ENCODE measurements around the gene CACNA2D3.

CACNA2D3 gene

GRCh38 chr3:54356261-54357045 is 234.1 kb downstream of the CACNA2D3 start:
- TF ChIP-seq POLR2AphosphoS5 (IDR thresholded peaks at IDR 0.05; ENCODE audit: low read depth, low read length), result no peak
- TF ChIP-seq TAF1 (IDR thresholded peaks at IDR 0.05; ENCODE audit: borderline replicate concordance, insufficient read depth, low read length), result no peak
- TF ChIP-seq REST (IDR thresholded peaks at IDR 0.05; ENCODE audit: insufficient read depth in 1 of 2, low read depth in 2 of 2, low read length in 2 of 2), result no peak
- TF ChIP-seq SIN3A (IDR thresholded peaks at IDR 0.05; ENCODE audit: borderline replicate concordance, insufficient read depth, low read length), result no peak
- TF ChIP-seq FOXP2 (optimal IDR thresholded peaks at IDR 0.05; ENCODE audit: borderline replicate concordance, extremely low read depth, extremely low read length, insufficient read depth), result no peak

GRCh38 chr3:54357301-54357700 is 234.9 kb downstream of the CACNA2D3 start:
- no peak for TF ChIP-seq REST (IDR thresholded peaks at IDR 0.05; ENCODE audit: insufficient read depth in 1 of 2, low read depth in 2 of 2, low read length in 2 of 2)

GRCh38 chr3:54358316-54358715 is 236.0 kb downstream of the CACNA2D3 start:
- no peak for TF ChIP-seq TAF1 (IDR thresholded peaks at IDR 0.05; ENCODE audit: borderline replicate concordance, insufficient read depth, low read length)
- no peak for TF ChIP-seq SIN3A (IDR thresholded peaks at IDR 0.05; ENCODE audit: borderline replicate concordance, insufficient read depth, low read length)
- no peak for TF ChIP-seq POLR2AphosphoS5 (IDR thresholded peaks at IDR 0.05; ENCODE audit: low read depth, low read length)
- no peak for TF ChIP-seq REST (IDR thresholded peaks at IDR 0.05; ENCODE audit: insufficient read depth in 1 of 2, low read depth in 2 of 2, low read length in 2 of 2)
- no peak for TF ChIP-seq FOXP2 (optimal IDR thresholded peaks at IDR 0.05; ENCODE audit: borderline replicate concordance, extremely low read depth, extremely low read length, insufficient read depth)

- no peak for TF ChIP-seq FOXP2 (optimal IDR thresholded peaks at IDR 0.05; ENCODE audit: borderline replicate concordance, extremely low read depth, extremely low read length, insufficient read depth)
- TF ChIP-seq POLR2AphosphoS5 (IDR thresholded peaks at IDR 0.05; ENCODE audit: low read depth, low read length), result no peak
- TF ChIP-seq SIN3A (IDR thresholded peaks at IDR 0.05; ENCODE audit: borderline replicate concordance, insufficient read depth, low read length), result no peak
- TF ChIP-seq REST (IDR thresholded peaks at IDR 0.05; ENCODE audit: insufficient read depth in 1 of 2, low read depth in 2 of 2, low read length in 2 of 2), result no peak
- no peak for TF ChIP-seq TAF1 (IDR thresholded peaks at IDR 0.05; ENCODE audit: borderline replicate concordance, insufficient read depth, low read length)
Observed at GRCh38 chr3:54358969-54359694, 236.8 kb downstream of the CACNA2D3 start.
